MM.1S (cell line): ENCODE data around the gene FANCL.
"Not testable (repeated sequence)": the region's sequence is repeated elsewhere in the genome, so short reads cannot be mapped to it uniquely, and the experiment has no call there.

ENCODE experiments used
- DNase-seq: peaks from one replicate; pipeline ENCODE4 v3.0.0-alpha.2; 2015
- H2AFZ ChIP-seq: fragments of 300-600 bp; sonication (generic); 2 replicates; pipeline ENCODE4 v1.6.0; 2016; ENCODE audit warnings: antibody characterized with exemption, low read length
- H3F3A ChIP-seq: fragments of 300-600 bp; sonication (generic); 2 replicates; pipeline ENCODE4 v1.6.1; 2016; ENCODE audit warnings: mild to moderate bottlenecking, antibody characterized with exemption, low read length, moderate library complexity, mixed read lengths; ENCODE audit not compliant: insufficient read depth
- H3K27ac ChIP-seq: fragments of 300-600 bp; sonication (generic); 2 replicates; pipeline ENCODE4 v1.5.1; 2016; ENCODE audit warnings: mild to moderate bottlenecking, low read length
- H3K27me3 ChIP-seq: fragments of 300-600 bp; sonication (generic); replicated peaks from 2 replicates; pipeline ENCODE4 v1.6.0; 2016; ENCODE audit warnings: low read length; ENCODE audit not compliant: insufficient read depth
- H3K36me3 ChIP-seq: fragments of 300-600 bp; sonication (generic); replicated peaks from 2 replicates; pipeline ENCODE4 v1.6.1; 2016; ENCODE audit warnings: mild to moderate bottlenecking, low read length, mixed read lengths; ENCODE audit not compliant: insufficient read depth
- H3K4me1 ChIP-seq: fragments of 300-600 bp; sonication (generic); 2 replicates; pipeline ENCODE4 v1.6.1; 2016; ENCODE audit warnings: low read length, mixed read lengths
- H3K4me2 ChIP-seq: fragments of 300-600 bp; sonication (generic); 2 replicates; pipeline ENCODE4 v1.6.0; 2016; ENCODE audit warnings: low read depth, low read length
- H3K4me3 ChIP-seq: fragments of 300-600 bp; sonication (generic); 2 replicates; pipeline ENCODE4 v1.5.1; 2016; ENCODE audit warnings: low read length, mixed read lengths
- H3K79me2 ChIP-seq: fragments of 300-600 bp; sonication (generic); 2 replicates; pipeline ENCODE4 v1.6.1; 2016; ENCODE audit warnings: mixed run types, low read length, mixed read lengths
- H3K9ac ChIP-seq: fragments of 300-600 bp; sonication (generic); 2 replicates; pipeline ENCODE4 v1.6.1; 2016; ENCODE audit warnings: low read length, mixed read lengths
- H3K9me2 ChIP-seq: fragments of 300-600 bp; sonication (generic); replicated peaks from 2 replicates; pipeline ENCODE4 v1.6.1; 2016; ENCODE audit warnings: mild to moderate bottlenecking, low read length, mixed read lengths; ENCODE audit not compliant: insufficient read depth
- H3K9me3 ChIP-seq: fragments of 300-600 bp; sonication (generic); replicated peaks from 2 replicates; pipeline ENCODE4 v1.6.1; 2016; ENCODE audit warnings: mild to moderate bottlenecking, low read length, mixed read lengths; ENCODE audit not compliant: insufficient read depth
- H4K20me1 ChIP-seq: fragments of 300-600 bp; sonication (generic); 2 replicates; pipeline ENCODE4 v1.6.1; 2016; ENCODE audit warnings: mild to moderate bottlenecking, low read length, moderate library complexity, mixed read lengths; ENCODE audit not compliant: insufficient read depth
- EZH2 ChIP-seq: fragments of 300-600 bp; sonication (generic); optimal IDR thresholded peaks from 2 replicates; pipeline ENCODE3; 2017; ENCODE audit warnings: low read depth, mild to moderate bottlenecking, antibody characterized with exemption, low read length, mixed read lengths
- EZH2phosphoT487 ChIP-seq: fragments of 300-600 bp; sonication (generic); IDR thresholded peaks from 2 replicates; pipeline ENCODE4 v1.6.1; 2018; ENCODE audit warnings: antibody characterized with exemption, low read length
- TF ChIP-seq, protein P1 (sequence below): fragments of 300-600 bp; sonication (generic); IDR thresholded peaks from 2 replicates; pipeline ENCODE4 v1.5.1; 2016; ENCODE audit warnings: antibody characterized with exemption, low read length, mixed read lengths

Gene FANCL

DNA sequence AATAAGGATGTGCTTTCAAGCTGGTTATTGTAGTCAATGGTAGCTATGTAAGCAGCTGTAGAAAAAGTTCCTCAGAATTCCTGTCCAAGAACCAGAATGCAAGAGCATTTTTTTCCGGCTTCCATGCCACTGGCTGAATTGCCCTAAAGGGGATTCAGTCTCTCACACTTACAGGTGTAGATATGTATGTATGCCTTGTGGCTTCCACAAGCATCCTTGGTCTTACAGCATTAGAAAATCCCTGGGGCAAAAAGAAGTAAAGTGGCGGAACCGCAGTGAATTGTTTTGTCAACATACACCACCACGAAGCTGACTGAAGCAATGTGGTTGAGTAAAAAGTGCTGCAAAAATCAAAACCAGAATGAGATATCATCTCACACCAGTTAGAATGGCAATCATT is 54.6 kb downstream of the FANCL start:
- Histone ChIP-seq H3K4me3 (no peak overlapping the region), H2AFZ (no peak overlapping the region), H4K20me1 (no peaks in the 10 kb centered on the region), H3K9me2 (no peaks in the 10 kb centered on the region), H3K4me1 (no peaks in the 10 kb centered on the region), H3K9me3 (no peaks in the 10 kb centered on the region), H3K27me3 (no peaks in the 10 kb centered on the region), H3K4me2 (no peak overlapping the region), H3F3A (no peaks in the 10 kb centered on the region), H3K9ac (no peak overlapping the region), H3K27ac (no peak overlapping the region), H3K79me2 (no peaks in the 10 kb centered on the region), H3K36me3 (no peaks in the 10 kb centered on the region)
- no peak for DNase-seq
- TF ChIP-seq EZH2phosphoT487 (no peak), EZH2 (no peak)
- TF ChIP-seq, protein P1, sequence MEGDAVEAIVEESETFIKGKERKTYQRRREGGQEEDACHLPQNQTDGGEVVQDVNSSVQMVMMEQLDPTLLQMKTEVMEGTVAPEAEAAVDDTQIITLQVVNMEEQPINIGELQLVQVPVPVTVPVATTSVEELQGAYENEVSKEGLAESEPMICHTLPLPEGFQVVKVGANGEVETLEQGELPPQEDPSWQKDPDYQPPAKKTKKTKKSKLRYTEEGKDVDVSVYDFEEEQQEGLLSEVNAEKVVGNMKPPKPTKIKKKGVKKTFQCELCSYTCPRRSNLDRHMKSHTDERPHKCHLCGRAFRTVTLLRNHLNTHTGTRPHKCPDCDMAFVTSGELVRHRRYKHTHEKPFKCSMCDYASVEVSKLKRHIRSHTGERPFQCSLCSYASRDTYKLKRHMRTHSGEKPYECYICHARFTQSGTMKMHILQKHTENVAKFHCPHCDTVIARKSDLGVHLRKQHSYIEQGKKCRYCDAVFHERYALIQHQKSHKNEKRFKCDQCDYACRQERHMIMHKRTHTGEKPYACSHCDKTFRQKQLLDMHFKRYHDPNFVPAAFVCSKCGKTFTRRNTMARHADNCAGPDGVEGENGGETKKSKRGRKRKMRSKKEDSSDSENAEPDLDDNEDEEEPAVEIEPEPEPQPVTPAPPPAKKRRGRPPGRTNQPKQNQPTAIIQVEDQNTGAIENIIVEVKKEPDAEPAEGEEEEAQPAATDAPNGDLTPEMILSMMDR = no peak

DNA sequence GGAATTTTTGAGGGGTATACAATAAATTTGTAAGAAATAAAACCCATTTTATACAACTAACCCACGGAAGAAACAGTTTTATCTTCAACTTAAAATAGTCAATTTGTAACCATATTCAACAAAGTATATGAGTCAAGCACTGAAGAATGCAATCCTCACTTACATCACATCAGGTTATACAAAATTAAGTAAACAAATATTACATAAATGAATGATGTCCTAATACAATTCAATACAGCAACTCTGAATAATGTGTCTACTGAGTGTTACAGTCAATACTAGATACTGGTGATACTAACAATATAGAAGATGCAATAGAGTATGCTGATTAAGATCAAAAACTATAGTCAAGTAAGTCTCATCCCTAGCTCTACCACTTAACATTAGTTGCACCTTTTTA is 58.6 kb downstream of the FANCL start:
- H3K79me2 ChIP-seq = no peaks in the 10 kb centered on the region
- H2AFZ ChIP-seq = no peak overlapping the region
- no peak overlapping the region for H3K9ac ChIP-seq
- no peaks in the 10 kb centered on the region for H3K9me3 ChIP-seq
- H3K27ac ChIP-seq = no peak overlapping the region
- H3K4me1 ChIP-seq = no peaks in the 10 kb centered on the region
- H3K9me2 ChIP-seq = no peaks in the 10 kb centered on the region
- DNase-seq = no peak
- no peaks in the 10 kb centered on the region for H3F3A ChIP-seq
- H3K4me2 ChIP-seq = no peak overlapping the region
- no peak overlapping the region for H3K4me3 ChIP-seq
- H3K27me3 ChIP-seq = no peaks in the 10 kb centered on the region
- TF ChIP-seq EZH2 = no peak
- no peak for TF ChIP-seq EZH2phosphoT487
- TF ChIP-seq, protein P1 = no peak
- H3K36me3 ChIP-seq = no peaks in the 10 kb centered on the region
- H4K20me1 ChIP-seq = no peaks in the 10 kb centered on the region

DNA sequence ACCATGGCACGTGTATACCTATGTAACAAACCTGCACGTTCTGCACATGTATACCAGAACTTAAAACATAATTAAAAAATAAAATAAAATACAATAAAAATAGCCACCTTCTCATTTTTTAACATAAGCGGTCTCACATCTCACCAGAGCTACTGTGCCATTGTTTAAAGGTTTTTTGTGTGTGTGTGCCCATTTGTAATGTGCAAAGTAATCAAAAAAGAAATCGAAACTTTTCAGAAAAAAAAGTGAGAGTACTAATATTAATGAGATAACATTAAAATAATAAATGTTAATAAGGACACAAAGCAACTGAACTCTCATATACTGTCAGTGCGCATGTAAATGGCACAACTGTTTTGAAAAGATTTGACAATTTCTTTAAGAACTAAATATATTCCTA is 60.5 kb downstream of the FANCL start:
- Histone ChIP-seq H3K4me1 (no peaks in the 10 kb centered on the region), H4K20me1 (no peaks in the 10 kb centered on the region), H3F3A (no peaks in the 10 kb centered on the region), H3K4me3 (no peak overlapping the region), H3K27me3 (no peaks in the 10 kb centered on the region), H3K36me3 (no peaks in the 10 kb centered on the region), H3K79me2 (no peaks in the 10 kb centered on the region), H3K9ac (no peak overlapping the region), H2AFZ (no peak overlapping the region), H3K27ac (no peak overlapping the region), H3K4me2 (no peak overlapping the region), H3K9me2 (no peaks in the 10 kb centered on the region), H3K9me3 (no peaks in the 10 kb centered on the region)
- no peak for DNase-seq
- TF ChIP-seq EZH2 (no peak), EZH2phosphoT487 (no peak)
- TF ChIP-seq, protein P1 = no peak

DNA sequence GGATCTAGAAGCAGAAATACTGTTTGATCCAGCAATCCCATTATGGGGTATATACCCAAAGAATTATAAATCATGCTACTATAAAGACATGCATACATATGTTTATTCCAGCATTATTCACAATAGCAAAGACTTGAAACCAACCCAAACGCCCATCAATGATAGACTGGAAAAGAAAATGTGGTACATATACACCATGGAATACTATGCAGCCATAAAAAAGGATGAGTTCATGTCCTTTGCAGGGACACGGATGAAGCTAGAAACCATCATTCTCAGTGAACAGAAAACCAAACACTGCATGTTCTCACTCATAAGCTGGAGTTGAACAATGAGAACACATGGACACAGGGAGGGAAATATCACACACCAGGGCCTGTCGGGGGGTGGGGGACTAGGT is 61.0 kb downstream of the FANCL start:
- not testable (repeated sequence) for H3K9me3 ChIP-seq, H3K27ac ChIP-seq, H3K9me2 ChIP-seq, DNase-seq, H3K4me3 ChIP-seq, H3K27me3 ChIP-seq, H3K9ac ChIP-seq, H3K4me2 ChIP-seq, H3K79me2 ChIP-seq, H3K36me3 ChIP-seq, H4K20me1 ChIP-seq, H2AFZ ChIP-seq, H3K4me1 ChIP-seq, H3F3A ChIP-seq

DNA sequence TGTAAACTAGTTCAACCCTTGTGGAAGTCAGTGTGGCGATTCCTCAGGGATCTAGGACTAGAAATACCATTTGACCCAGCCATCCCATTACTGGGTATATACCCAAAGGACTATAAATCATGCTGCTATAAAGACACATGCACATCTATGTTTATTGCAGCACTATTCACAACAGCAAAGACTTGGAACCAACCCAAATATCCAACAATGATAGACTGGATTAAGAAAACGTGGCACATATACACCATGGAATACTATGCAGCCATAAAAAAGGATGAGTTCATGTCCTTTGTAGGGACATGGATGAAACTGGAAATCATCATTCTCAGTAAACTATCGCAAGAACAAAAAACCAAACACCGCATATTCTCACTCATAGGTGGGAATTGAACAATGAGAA is 63.9 kb downstream of the FANCL start:
- not testable (repeated sequence) for H3K79me2 ChIP-seq, H3K4me3 ChIP-seq, H3K9me2 ChIP-seq, H3K27me3 ChIP-seq, H4K20me1 ChIP-seq, H3K4me2 ChIP-seq, H3K36me3 ChIP-seq, H3K9ac ChIP-seq, H2AFZ ChIP-seq, H3K27ac ChIP-seq, H3K9me3 ChIP-seq, H3F3A ChIP-seq, DNase-seq, H3K4me1 ChIP-seq

DNA sequence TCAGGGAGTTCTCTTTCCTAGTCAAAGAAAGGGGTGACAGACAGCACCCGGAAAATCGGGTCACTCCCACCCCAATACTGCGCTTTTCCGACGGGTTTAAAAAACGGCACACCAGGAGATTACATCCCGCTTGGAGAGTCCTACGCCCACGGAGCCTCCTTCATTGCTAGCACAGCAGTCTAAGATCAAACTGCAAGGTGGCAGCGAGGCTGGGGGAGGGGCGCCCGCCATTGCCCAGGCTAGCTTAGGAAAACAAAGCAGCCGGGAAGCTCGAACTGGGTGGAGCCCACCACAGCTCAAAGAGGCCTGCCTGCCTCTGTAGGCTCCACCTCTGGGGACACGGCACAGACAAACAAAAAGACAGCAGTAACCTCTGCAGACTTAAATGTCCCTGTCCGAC is 69.3 kb downstream of the FANCL start:
- H3K27ac ChIP-seq, H3K4me1 ChIP-seq, H3K4me2 ChIP-seq, H3K79me2 ChIP-seq, H2AFZ ChIP-seq, H3K9ac ChIP-seq, H4K20me1 ChIP-seq, H3F3A ChIP-seq, H3K36me3 ChIP-seq, H3K9me3 ChIP-seq, H3K9me2 ChIP-seq, H3K4me3 ChIP-seq, DNase-seq, H3K27me3 ChIP-seq: not testable (repeated sequence)
